Measurements from ENCODE around the gene RNF224.

The RNF224 gene

DNA sequence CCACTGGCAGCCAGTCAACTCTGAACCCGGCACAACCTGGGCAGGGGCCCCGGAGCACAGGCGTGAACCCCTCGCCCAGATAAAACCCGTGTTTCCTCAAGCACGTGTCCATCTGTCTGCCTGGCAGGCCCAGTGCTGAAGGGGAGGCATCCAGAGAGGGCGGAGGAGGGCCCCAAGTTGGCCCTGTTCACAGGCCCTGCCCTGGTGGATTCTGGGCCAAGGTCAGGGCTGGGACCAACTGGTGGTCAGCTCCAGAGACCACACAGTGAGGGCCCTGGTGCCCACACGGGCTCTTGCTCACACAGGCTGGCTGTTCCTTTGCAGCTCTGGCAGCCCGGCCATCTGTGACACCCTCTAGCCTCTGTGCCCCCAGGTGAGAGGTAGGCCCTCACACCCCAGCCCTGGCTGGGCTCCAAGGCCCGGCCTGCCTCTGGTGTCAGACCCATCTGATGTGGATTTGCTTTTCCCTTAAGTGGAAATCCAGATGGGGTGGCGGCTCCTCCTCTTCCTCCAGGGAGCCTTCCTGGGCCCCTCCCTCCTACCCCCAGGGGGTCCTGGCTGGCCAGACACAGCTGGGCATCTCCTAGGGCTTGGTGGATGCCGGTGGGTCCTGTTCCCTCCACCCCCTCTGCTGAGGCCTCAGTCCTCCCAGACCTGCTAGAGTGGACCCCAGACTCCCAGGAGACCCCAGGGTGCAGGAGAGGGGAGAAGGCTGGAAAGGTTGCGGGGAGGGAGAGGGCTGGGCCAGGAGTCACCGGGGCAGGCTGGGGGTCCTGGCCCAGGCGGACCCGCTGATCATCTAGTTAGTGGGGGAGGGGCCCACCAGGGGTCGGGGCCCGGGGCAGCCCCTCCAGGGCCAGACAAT, 23.3 kb downstream of the RNF224 start:
- TF ChIP-seq, protein P1, sequence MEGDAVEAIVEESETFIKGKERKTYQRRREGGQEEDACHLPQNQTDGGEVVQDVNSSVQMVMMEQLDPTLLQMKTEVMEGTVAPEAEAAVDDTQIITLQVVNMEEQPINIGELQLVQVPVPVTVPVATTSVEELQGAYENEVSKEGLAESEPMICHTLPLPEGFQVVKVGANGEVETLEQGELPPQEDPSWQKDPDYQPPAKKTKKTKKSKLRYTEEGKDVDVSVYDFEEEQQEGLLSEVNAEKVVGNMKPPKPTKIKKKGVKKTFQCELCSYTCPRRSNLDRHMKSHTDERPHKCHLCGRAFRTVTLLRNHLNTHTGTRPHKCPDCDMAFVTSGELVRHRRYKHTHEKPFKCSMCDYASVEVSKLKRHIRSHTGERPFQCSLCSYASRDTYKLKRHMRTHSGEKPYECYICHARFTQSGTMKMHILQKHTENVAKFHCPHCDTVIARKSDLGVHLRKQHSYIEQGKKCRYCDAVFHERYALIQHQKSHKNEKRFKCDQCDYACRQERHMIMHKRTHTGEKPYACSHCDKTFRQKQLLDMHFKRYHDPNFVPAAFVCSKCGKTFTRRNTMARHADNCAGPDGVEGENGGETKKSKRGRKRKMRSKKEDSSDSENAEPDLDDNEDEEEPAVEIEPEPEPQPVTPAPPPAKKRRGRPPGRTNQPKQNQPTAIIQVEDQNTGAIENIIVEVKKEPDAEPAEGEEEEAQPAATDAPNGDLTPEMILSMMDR (IDR thresholded peaks at IDR 0.05; ENCODE audit: extremely low read depth, insufficient read depth, missing control alignments): no peak
- no peak for DNase-seq (ENCODE audit: low spot score)
- in situ Hi-C loops (cut with MboI; ENCODE audit: low pct_unique_long_range_greater_than_20kb, low sequenced_read_pairs, unreplicated experiment): no loop called here

DNA sequence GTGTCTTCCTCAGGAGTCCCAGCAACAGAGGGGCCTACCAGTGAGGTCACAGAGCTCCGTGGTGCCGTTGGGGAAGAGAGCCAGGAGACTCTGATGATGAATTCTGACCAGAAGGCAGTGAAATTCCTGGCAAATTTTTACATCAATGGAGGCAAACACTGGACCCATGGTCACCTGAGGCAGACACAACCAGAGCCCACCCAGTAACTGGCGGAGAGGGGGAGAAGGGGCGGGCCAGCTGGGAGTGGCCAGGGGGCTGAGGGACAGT, 23.8 kb downstream of the RNF224 start, which contains the start of gene STPG3:
Gene STPG3, plus strand, starts transcription at position 93 of the 268 bp plus-strand sequence. Its CDS starts 1 bp downstream, at position 94.
- in situ Hi-C loops (cut with MboI; ENCODE audit: low pct_unique_long_range_greater_than_20kb, low sequenced_read_pairs, unreplicated experiment): no loop called here
- no peak for DNase-seq (ENCODE audit: low spot score)
- TF ChIP-seq, protein P1 (IDR thresholded peaks at IDR 0.05; ENCODE audit: extremely low read depth, insufficient read depth, missing control alignments): no peak

DNA sequence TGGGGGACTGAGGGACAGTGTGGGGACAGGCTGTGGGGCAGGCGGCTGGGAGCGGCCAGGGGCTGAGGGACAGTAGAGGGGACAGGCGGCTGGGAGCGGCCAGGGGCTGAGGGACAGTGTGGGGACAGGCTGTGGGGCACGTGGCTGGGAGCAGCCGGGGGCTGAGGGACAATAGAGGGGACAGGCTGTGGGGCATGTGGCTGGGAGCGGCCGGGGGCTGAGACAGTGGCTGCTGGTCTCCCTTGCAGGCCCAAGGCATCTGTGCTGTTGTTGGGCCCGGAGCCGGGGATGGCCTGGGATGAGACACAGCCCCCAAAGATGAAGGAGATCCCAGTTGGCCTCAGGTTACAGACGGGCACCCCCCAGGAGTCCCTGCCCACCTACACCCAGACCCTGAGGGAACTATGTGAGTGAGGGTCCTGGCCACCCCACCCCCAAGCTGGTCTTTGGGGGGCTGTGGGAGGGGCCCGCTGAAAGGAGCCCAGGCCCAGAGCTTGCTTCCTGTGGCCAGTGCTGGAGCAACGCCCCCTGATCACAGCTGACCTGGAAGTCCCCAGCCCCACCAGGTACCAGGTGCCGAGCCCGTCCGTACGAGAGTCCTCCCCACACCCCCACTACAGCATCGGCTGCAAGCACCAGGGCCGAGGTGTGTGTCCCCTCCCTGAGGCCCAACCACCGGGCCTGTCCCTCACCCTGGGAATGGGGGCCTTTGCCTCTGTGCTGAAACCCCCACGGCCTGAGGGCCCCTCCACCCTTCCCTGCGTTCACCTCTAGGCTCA, 24.4 kb downstream of the RNF224 start:
- in situ Hi-C loops (cut with MboI; ENCODE audit: low pct_unique_long_range_greater_than_20kb, low sequenced_read_pairs, unreplicated experiment): no loop called here
- DNase-seq (ENCODE audit: low spot score): no peak
- TF ChIP-seq, protein P1 (IDR thresholded peaks at IDR 0.05; ENCODE audit: extremely low read depth, insufficient read depth, missing control alignments): no peak

DNA sequence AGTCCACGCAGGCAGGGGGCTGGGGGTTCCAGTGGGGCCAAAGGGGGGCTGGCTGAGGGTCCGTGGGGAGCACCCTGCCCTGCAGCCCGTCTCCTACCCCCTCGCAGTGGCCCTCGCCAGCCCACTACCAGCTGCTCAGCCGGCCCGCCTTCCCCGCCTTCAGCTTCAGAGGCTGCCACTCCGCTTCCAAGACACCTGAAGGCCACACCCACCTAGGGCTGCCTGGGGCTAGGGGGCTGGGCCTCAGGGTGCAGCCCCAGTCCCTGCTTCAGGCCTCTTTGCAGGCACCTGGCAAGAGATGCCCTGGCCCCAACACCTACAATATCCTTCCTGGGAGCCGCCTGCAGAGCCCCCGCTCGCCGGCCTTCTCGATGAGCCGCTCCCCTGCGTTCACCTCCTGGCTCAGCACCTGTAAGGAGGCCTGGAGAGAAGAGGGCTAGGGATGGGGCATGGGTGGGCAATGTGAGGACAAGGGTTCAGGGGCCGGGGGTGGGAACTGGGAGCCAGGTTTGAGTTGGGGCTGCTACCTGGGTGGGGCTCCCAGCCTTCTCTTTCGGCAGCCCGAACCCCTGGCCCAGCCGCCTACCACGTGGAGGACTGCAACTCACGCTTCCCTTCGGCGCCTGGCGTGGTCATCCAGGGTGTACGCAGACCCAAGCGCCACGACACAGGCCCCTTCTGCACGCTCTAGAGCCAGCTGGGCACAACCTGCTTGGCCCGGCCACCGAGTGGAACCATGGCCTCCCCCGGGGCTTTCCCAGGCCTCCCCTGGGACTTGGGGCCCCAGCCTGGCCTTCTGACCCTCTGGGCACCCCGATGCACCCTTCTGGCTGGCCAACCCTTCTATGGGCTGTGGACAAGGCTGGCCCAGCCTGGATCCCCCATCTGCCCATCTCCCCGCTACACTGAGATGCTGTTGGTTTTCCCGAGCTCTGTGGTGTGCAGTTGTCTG, 25.5 kb downstream of the RNF224 start:
- in situ Hi-C loops (cut with MboI; ENCODE audit: low pct_unique_long_range_greater_than_20kb, low sequenced_read_pairs, unreplicated experiment): no loop called here
- DNase-seq (ENCODE audit: low spot score): no peak
- TF ChIP-seq, protein P1 (IDR thresholded peaks at IDR 0.05; ENCODE audit: extremely low read depth, insufficient read depth, missing control alignments): no peak

DNA sequence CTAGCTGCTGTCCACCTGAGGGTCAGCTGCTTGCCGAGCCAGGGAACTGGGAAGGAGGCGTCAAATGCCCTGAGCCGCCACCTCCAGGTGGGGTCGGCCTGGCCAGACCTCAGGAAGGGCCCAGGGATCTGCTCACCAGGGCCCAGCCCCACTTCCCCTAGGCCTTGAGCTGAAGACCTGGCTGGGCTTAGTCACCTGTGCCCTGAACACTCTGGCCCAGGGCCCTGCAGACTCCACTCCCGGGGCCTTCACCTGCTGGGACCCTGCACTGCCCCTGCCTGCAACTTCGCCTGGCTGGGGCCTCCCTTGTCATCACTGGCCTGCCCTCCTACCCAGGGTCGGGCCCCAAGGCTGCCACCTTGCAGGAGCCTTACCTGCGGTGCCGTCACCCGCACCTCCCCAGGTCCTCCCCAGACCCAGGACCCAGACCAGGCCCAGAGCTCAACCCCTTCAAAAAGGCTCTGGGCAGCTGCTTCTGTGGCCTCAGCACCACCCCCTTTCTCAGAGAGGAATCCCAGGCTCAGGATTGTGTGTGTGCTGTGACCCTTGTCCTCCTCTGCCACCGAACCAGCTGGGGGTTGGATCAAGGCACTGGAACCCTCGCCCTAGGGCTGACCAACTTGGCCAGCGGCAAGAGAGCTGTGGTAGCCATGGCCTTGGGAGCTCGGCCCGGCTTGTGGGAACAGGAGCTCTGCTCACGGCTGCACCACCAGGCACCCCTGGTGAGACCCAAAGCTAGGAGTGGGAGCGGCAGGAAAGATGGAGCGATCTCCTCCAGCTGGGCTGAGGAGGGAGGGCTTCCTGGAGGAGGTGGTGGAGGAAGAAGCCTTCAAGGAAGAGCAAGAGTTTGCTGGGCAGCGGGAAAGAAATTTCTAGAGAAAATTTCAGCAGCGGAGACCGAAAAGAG, 26.7 kb downstream of the RNF224 start:
- TF ChIP-seq, protein P1 (IDR thresholded peaks at IDR 0.05; ENCODE audit: extremely low read depth, insufficient read depth, missing control alignments): no peak
- no peak for DNase-seq (ENCODE audit: low spot score)
- in situ Hi-C loops (cut with MboI; ENCODE audit: low pct_unique_long_range_greater_than_20kb, low sequenced_read_pairs, unreplicated experiment): no loop called here

All from GM13977 (cell line).